Neural crest cell (in vitro differentiated cells): ENCODE results near the gene NDST1. TPM values are rescaled to one million over a fixed set of nuclear protein-coding genes. Genes with fewer than 3 reads are reported as not detected.

Experiments used
- DNase-seq: peaks from one replicate; pipeline ENCODE4 v3.0.0; 2021; ENCODE audit warnings: low read depth, mixed read lengths, low spot score
- H3K27ac Mint-ChIP-seq: one replicate; pipeline ENCODE4 v1.8.0; 2021; ENCODE audit warnings: mild to moderate bottlenecking, mixed read lengths; ENCODE audit not compliant: unreplicated experiment
- H3K27me3 Mint-ChIP-seq: 2 replicates; pipeline ENCODE4 v1.8.0; 2021; ENCODE audit warnings: low read depth, mild to moderate bottlenecking, mixed read lengths
- H3K36me3 Mint-ChIP-seq: 2 replicates; pipeline ENCODE4 v1.8.0; 2021; ENCODE audit warnings: low read depth, mild to moderate bottlenecking, mixed read lengths
- H3K4me1 Mint-ChIP-seq: 2 replicates; pipeline ENCODE4 v1.8.0; 2021; ENCODE audit warnings: mixed read lengths
- H3K4me3 Mint-ChIP-seq: one replicate; pipeline ENCODE4 v1.8.0; 2021; ENCODE audit warnings: mild to moderate bottlenecking, mixed read lengths
- H3K9me3 Mint-ChIP-seq: 2 replicates; pipeline ENCODE4 v1.8.0; 2021; ENCODE audit warnings: mixed read lengths
- total RNA-seq: library from RNA; stranded (reverse); gene quantifications from 2 replicates; pipeline ENCODE4 v1.2.1, GENCODE V29; 2021
- TF ChIP-seq, protein P1 (sequence below): fragments of 200-600 bp; sonication (generic); conservative IDR thresholded peaks from 2 replicates; pipeline ENCODE4 v1.5.0; 2021; ENCODE audit warnings: antibody characterized with exemption, mild to moderate bottlenecking

Gene NDST1
- total RNA-seq, 1 donor from 2014 or later = 112 TPM

DNA sequence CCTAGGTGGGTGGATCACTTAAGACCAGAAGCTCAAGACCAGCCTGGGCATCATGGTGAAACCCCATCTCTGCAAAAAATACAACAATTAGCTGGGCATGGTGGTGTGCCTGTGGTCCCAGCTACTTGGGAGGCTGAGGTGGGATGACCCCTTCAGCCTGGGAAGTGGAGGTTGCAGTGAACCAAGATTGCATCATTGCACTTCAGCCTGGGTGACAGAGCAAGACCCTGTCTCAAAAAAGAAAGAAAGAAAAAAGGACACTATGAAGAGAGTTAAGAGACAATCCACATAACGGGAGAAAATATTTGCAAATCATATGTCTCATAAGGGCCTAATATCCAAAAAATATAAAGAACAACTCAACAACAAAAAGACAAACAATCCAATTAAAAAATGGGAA lies 57.9 kb downstream of the NDST1 start:
- no peak overlapping the region for H3K27ac Mint-ChIP-seq
- TF ChIP-seq, protein P1, sequence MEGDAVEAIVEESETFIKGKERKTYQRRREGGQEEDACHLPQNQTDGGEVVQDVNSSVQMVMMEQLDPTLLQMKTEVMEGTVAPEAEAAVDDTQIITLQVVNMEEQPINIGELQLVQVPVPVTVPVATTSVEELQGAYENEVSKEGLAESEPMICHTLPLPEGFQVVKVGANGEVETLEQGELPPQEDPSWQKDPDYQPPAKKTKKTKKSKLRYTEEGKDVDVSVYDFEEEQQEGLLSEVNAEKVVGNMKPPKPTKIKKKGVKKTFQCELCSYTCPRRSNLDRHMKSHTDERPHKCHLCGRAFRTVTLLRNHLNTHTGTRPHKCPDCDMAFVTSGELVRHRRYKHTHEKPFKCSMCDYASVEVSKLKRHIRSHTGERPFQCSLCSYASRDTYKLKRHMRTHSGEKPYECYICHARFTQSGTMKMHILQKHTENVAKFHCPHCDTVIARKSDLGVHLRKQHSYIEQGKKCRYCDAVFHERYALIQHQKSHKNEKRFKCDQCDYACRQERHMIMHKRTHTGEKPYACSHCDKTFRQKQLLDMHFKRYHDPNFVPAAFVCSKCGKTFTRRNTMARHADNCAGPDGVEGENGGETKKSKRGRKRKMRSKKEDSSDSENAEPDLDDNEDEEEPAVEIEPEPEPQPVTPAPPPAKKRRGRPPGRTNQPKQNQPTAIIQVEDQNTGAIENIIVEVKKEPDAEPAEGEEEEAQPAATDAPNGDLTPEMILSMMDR = no peak
- H3K4me3 Mint-ChIP-seq = no peak overlapping the region
- H3K36me3 Mint-ChIP-seq = no peaks in the 10 kb centered on the region
- H3K4me1 Mint-ChIP-seq = peaks cover 1% of the 10 kb centered on the region
- H3K27me3 Mint-ChIP-seq = no peaks in the 10 kb centered on the region
- no peak for DNase-seq
- H3K9me3 Mint-ChIP-seq = peaks cover 3% of the 10 kb centered on the region

DNA sequence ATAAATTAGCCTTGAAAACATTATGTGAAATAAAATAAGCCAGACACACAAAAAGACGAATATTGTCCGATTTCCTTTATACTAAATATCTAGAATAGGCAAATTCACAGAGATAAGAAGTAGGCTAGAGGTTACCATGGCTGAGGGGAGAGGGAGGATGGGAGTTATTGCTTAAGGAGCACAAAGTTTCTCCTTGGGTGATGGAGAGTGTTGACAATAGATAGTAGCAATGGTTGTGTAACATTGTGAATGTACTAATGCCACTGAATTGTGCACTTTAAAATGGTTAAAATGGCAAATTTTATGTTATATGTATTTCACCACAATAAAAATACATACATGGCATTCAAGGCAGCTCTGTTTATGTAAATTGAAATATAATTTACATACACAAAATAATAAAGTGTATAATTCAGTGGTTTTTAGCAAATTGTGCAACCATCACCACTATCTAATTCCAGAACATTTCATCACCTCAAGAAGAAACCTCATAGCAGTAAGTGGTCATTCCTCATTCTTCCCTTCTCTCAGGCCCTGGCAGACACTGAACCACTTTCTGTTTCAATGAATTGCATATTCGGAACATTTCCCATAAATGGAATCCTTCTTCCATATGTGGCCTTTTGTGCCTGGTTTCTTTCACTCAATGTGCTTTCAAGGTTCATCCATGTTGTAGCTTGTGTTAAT lies 59.2 kb downstream of the NDST1 start:
- TF ChIP-seq, protein P1 = no peak
- Mint-ChIP-seq H3K27ac (no peak overlapping the region), H3K4me1 (no peaks in the 10 kb centered on the region), H3K4me3 (no peak overlapping the region), H3K9me3 (peaks cover 3% of the 10 kb centered on the region), H3K27me3 (no peaks in the 10 kb centered on the region), H3K36me3 (no peaks in the 10 kb centered on the region)
- no peak for DNase-seq

DNA sequence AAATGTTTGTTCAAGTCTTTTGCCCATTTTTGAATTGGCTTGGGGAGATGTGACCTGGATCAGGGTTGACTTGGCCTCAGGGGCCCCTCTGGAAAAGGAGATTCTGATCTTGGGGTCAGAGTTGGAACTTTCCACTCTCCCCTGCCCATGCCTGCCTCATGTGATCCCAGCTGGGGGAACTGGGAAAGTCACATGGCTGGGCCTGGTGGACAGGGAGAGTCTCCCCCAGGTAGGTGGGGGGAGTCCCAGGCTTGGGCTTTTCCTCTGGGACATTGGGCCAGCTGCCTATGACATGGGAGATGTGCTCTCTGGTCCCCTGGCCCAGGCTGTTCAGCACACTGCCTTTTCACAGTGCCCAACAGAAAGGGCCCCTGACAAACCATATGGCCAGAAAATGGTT lies 60.7 kb downstream of the NDST1 start:
- TF ChIP-seq, protein P1 = no peak
- no peaks in the 10 kb centered on the region for H3K4me1 Mint-ChIP-seq
- no peaks in the 10 kb centered on the region for H3K9me3 Mint-ChIP-seq
- no peaks in the 10 kb centered on the region for H3K27me3 Mint-ChIP-seq
- H3K36me3 Mint-ChIP-seq = no peaks in the 10 kb centered on the region
- H3K4me3 Mint-ChIP-seq = no peak overlapping the region
- no peak overlapping the region for H3K27ac Mint-ChIP-seq
- no peak for DNase-seq

DNA sequence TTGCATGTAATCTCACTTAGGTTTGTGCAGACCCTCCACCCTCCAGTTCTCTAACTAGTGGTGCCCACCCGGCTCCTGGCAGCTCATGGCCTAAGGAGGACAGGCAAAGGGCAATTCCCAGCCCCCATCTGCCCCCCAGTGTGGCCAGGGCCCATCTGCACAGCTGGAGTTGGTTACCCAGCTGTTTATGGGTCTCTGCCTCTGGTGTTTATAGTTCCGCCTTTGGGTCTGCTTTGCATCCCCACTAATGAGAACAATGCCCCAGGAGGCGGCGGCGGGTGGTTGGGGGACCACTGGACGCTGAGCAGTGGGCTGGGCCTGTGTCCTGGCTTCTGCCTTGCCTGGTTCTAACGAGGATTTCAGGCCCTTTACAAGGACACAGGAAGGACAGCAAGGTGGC lies 62.4 kb downstream of the NDST1 start:
- H3K27ac Mint-ChIP-seq = no peak overlapping the region
- H3K27me3 Mint-ChIP-seq = no peaks in the 10 kb centered on the region
- no peaks in the 10 kb centered on the region for H3K4me1 Mint-ChIP-seq
- H3K4me3 Mint-ChIP-seq = no peak overlapping the region
- TF ChIP-seq, protein P1 = no peak
- no peak for DNase-seq
- no peaks in the 10 kb centered on the region for H3K36me3 Mint-ChIP-seq
- H3K9me3 Mint-ChIP-seq = no peaks in the 10 kb centered on the region

DNA sequence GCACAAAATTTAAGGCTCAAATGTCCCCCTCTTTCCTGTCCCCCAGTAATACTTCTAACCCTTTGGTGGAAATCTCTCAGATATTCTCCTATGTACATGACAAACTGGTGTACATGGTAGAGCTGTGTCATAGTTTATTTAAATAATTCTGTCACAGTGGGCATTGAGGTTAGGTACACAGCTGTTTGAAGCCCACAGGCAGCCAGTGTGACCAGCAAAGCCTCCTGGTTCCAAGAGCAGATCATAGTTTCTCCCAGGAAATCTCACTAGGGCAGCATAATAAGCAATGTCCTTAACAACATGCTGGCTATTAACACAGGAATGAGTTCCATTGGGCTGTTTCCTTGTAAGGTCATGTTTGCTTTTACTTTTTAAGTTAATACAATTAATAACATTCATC lies 63.9 kb downstream of the NDST1 start:
- DNase-seq = no peak
- Mint-ChIP-seq H3K36me3 (no peaks in the 10 kb centered on the region), H3K27ac (no peak overlapping the region), H3K9me3 (no peaks in the 10 kb centered on the region), H3K4me1 (no peaks in the 10 kb centered on the region), H3K27me3 (no peaks in the 10 kb centered on the region), H3K4me3 (no peak overlapping the region)
- TF ChIP-seq, protein P1 = no peak
